Germinal center (tissue), 1 donor: ENCODE results near the gene PFKL.
A peak's percentile ranks its signal among the peaks of the same experiment; 100 is the strongest.
"Not testable (repeated sequence)": the region's sequence is repeated elsewhere in the genome, so short reads cannot be mapped to it uniquely, and the experiment has no call there.

ENCODE experiments used
- DNase-seq: peaks from one replicate; pipeline ENCODE4 v3.0.0; 2012; ENCODE audit warnings: mixed read lengths, low spot score

The PFKL gene

GRCh38 chr21:44294391-44295162, 5.3 kb upstream of the PFKL start:
- DNase-seq, result no peak

- no peak for DNase-seq
Observed at GRCh38 chr21:44295163-44295573, 4.7 kb upstream of the PFKL start.

GRCh38 chr21:44295646-44296045, 4.2 kb upstream of the PFKL start:
- DNase-seq, result no peak

GRCh38 chr21:44296103-44296519, 3.7 kb upstream of the PFKL start:
- DNase-seq, result no peak

GRCh38 chr21:44296916-44297315, 2.9 kb upstream of the PFKL start:
- DNase-seq, result no peak

GRCh38 chr21:44297525-44298290, 2.1 kb upstream of the PFKL start:
- DNase-seq, result peak; percentile 86

GRCh38 chr21:44298301-44298700, 1.6 kb upstream of the PFKL start:
- DNase-seq, result no peak

- no peak for DNase-seq
Observed at GRCh38 chr21:44299085-44299457, 782 bp upstream of the PFKL start.

GRCh38 chr21:44300262-44300959, 558 bp downstream of the PFKL start:
- DNase-seq, result peak; percentile 84

GRCh38 chr21:44301141-44301540, 1.3 kb downstream of the PFKL start:
- no peak for DNase-seq

GRCh38 chr21:44301961-44302406, 2.1 kb downstream of the PFKL start:
- no peak for DNase-seq

- not testable (repeated sequence) for DNase-seq
Observed at GRCh38 chr21:44302573-44303401, 2.9 kb downstream of the PFKL start.

- DNase-seq, result no peak
Observed at GRCh38 chr21:44303490-44303981, 3.7 kb downstream of the PFKL start.

GRCh38 chr21:44304011-44304616, 4.3 kb downstream of the PFKL start:
- DNase-seq, result no peak

GRCh38 chr21:44304877-44305293, 5.0 kb downstream of the PFKL start:
- peak; percentile 66 for DNase-seq

- no peak for DNase-seq
Observed at GRCh38 chr21:44305691-44306090, 5.8 kb downstream of the PFKL start.

- no peak for DNase-seq
Observed at GRCh38 chr21:44306936-44307704, 7.3 kb downstream of the PFKL start.

GRCh38 chr21:44310628-44311507, 11.0 kb downstream of the PFKL start:
- DNase-seq, result no peak

GRCh38 chr21:44312089-44312488, 12.2 kb downstream of the PFKL start:
- DNase-seq, result no peak
